Cardiac muscle cell (in vitro differentiated cells and primary cell): ENCODE measurements around the gene AGAP1. TPM values are rescaled to one million over a fixed set of nuclear protein-coding genes. Genes with fewer than 3 reads are reported as not detected.
"Not testable (repeated sequence)": the region's sequence is repeated elsewhere in the genome, so short reads cannot be mapped to it uniquely, and the experiment has no call there.

Experiments used
- DNase-seq, 2 donors: peaks; one replicate each; pipeline versions ENCODE4 v3.0.0 to v3.0.0-alpha.2; 2010 to 2017; ENCODE audit warnings: low read depth in 1 of 2, low spot score in 1 of 2
- H3K27ac ChIP-seq: fragments of 200-600 bp; sonication (generic); 2 replicates; pipeline ENCODE4 v1.5.1; 2016
- H3K27me3 ChIP-seq: fragments of 200-600 bp; sonication (generic); 2 replicates; pipeline ENCODE4 v1.6.0; 2016; ENCODE audit warnings: control low read depth
- H3K36me3 ChIP-seq: fragments of 200-600 bp; sonication (generic); 2 replicates; pipeline ENCODE4 v1.5.1; 2016; ENCODE audit warnings: control low read depth
- H3K4me1 ChIP-seq: fragments of 200-600 bp; sonication (generic); 2 replicates; pipeline ENCODE4 v1.8.1; 2017; ENCODE audit warnings: low read depth, mild to moderate bottlenecking, mixed run types
- H3K4me3 ChIP-seq: fragments of 200-600 bp; sonication (generic); 2 replicates; pipeline ENCODE4 v1.5.1; 2016; ENCODE audit warnings: mild to moderate bottlenecking
- H3K9me3 ChIP-seq: fragments of 200-600 bp; sonication (generic); 2 replicates; pipeline ENCODE4 v1.5.1; 2017; ENCODE audit warnings: low read depth, mild to moderate bottlenecking, control low read depth
- CTCF ChIP-seq: IDR thresholded peaks from 2 replicates; pipeline ENCODE4 v1.5.1; 2012; ENCODE audit warnings: low read depth, mild to moderate bottlenecking, low read length
- polyA plus RNA-seq: library from polyadenylated mRNA; unstranded; fragments of >200 nt; fragmentation: Nextera tagmentation; extraction: Ambion mirVana; gene quantifications from 2 replicates; pipeline ENCODE4 v1.2.1, GENCODE V29; 2016
- total RNA-seq: library from RNA; depleted of rRNA; stranded (reverse); fragments of >200 nt; gene quantifications from 2 replicates; pipeline ENCODE4 v1.2.3, GENCODE V29; 2016

AGAP1 gene
- total and polyA plus RNA-seq, 2 experiments from 2014 or later, result 8.6 to 38.2 TPM

- no peak overlapping the region for H3K27ac ChIP-seq
- no peak overlapping the region for H3K4me3 ChIP-seq
- no peaks in the 10 kb centered on the region for H3K4me1 ChIP-seq
- DNase-seq, result no peak
- H3K9me3 ChIP-seq, result no peaks in the 10 kb centered on the region
- no peaks in the 10 kb centered on the region for H3K36me3 ChIP-seq
- no peaks in the 10 kb centered on the region for H3K27me3 ChIP-seq
- TF ChIP-seq CTCF, result no peak
Measured at GRCh38 chr2:235600926-235601325, 107.1 kb downstream of the AGAP1 start.

- TF ChIP-seq CTCF, result no peak
- no peaks in the 10 kb centered on the region for H3K27me3 ChIP-seq
- no peak for DNase-seq
- H3K27ac ChIP-seq, result no peak overlapping the region
- no peaks in the 10 kb centered on the region for H3K9me3 ChIP-seq
- H3K36me3 ChIP-seq, result no peaks in the 10 kb centered on the region
- no peak overlapping the region for H3K4me3 ChIP-seq
- no peaks in the 10 kb centered on the region for H3K4me1 ChIP-seq
Measured at GRCh38 chr2:235601960-235602704, 108.3 kb downstream of the AGAP1 start.

GRCh38 chr2:235602971-235603370 lies 109.1 kb downstream of the AGAP1 start:
- not testable (repeated sequence) for H3K36me3 ChIP-seq, H3K27ac ChIP-seq, H3K27me3 ChIP-seq, H3K9me3 ChIP-seq, H3K4me1 ChIP-seq, H3K4me3 ChIP-seq, DNase-seq

- no peak overlapping the region for H3K4me3 ChIP-seq
- no peak for TF ChIP-seq CTCF
- no peaks in the 10 kb centered on the region for H3K4me1 ChIP-seq
- H3K27me3 ChIP-seq, result no peaks in the 10 kb centered on the region
- no peaks in the 10 kb centered on the region for H3K9me3 ChIP-seq
- no peaks in the 10 kb centered on the region for H3K36me3 ChIP-seq
- no peak overlapping the region for H3K27ac ChIP-seq
- DNase-seq, result no peak
Measured at GRCh38 chr2:235603659-235604058, 109.8 kb downstream of the AGAP1 start.

GRCh38 chr2:235605312-235606003 lies 111.6 kb downstream of the AGAP1 start:
- no peaks in the 10 kb centered on the region for H3K36me3 ChIP-seq
- H3K27me3 ChIP-seq, result no peaks in the 10 kb centered on the region
- no peaks in the 10 kb centered on the region for H3K4me1 ChIP-seq
- H3K4me3 ChIP-seq, result no peak overlapping the region
- DNase-seq, result peak; percentile 54 to 98
- no peaks in the 10 kb centered on the region for H3K9me3 ChIP-seq
- TF ChIP-seq CTCF, result no peak
- H3K27ac ChIP-seq, result no peak overlapping the region
